ENCODE results near the gene RPS6KA4. TPM values are rescaled to one million over a fixed set of nuclear protein-coding genes. Genes with fewer than 3 reads are reported as not detected.
A peak's percentile ranks its signal among the peaks of the same experiment; 100 is the strongest.

The RPS6KA4 gene
- polyA plus RNA-seq, 1 of the 3 experiments (the other 2 are of a cell fraction), result 43.4 TPM

GRCh38 chr11:64327993-64328392, 31.0 kb upstream of the RPS6KA4 start:
- Histone ChIP-seq H3K79me2 (ENCODE audit: insufficient read depth) (no peaks in the 10 kb centered on the region), H3K36me3 (replicated peaks in 1 of 2; ENCODE audit: control insufficient read depth in 1 of 2, insufficient read depth in 2 of 2, low read length in 1 of 2) (no peaks in the 10 kb centered on the region), H3K4me3 (ENCODE audit: low read depth in 2 of 2, low read length in 1 of 2) (no peak overlapping the region), H2AFZ (ENCODE audit: low read depth) (no peak overlapping the region), H3K27ac (ENCODE audit: low read depth in 2 of 2, low read length in 1 of 2) (no peak overlapping the region), H3K27me3 (ENCODE audit: insufficient read depth) (no peaks in the 10 kb centered on the region), H3K4me2 (no peak overlapping the region), H3F3A (replicated peaks; ENCODE audit: insufficient read depth) (peaks cover 14% of the 10 kb centered on the region), H3K9me3 (no peaks in the 10 kb centered on the region), H3K9me2 (no peaks in the 10 kb centered on the region), H3K9ac (no peak overlapping the region), H4K20me1 (ENCODE audit: insufficient read depth) (no peaks in the 10 kb centered on the region), H3K4me1 (ENCODE audit: control insufficient read depth in 1 of 2, insufficient read depth in 2 of 2, low read depth in 1 of 2, low read length in 1 of 2) (peaks cover 0 to 6% of the 10 kb centered on the region in 2 experiments; a peak in 2 of 4 replicates)
- TF ChIP-seq ELF1 (IDR thresholded peaks at IDR 0.05), result no peak
- no peak for TF ChIP-seq NRF1 (IDR thresholded peaks at IDR 0.05; ENCODE audit: low read depth, low read length)
- TF ChIP-seq MAX (IDR thresholded peaks at IDR 0.05; ENCODE audit: low read depth), result no peak
- TF ChIP-seq RCOR1 (IDR thresholded peaks at IDR 0.05; ENCODE audit: low read length), result no peak
- no peak for TF ChIP-seq SMC3 (IDR thresholded peaks at IDR 0.05; ENCODE audit: low read depth, low read length)
- TF ChIP-seq MEF2A (IDR thresholded peaks at IDR 0.05; ENCODE audit: borderline replicate concordance, low read depth), result no peak
- CTCF ChIA-PET, result interaction anchor here (1.4 kb wide), 1 partner anchor 28 kb away, joined by 4 read pairs; no protein-coding TSS in a partner anchor
- no peak for DNase-seq
- POLR2A ChIA-PET, result no interaction called here
- 75% methylated on average over 3 of the region's 3 CpGs for WGBS (ENCODE audit: low lambda C conversion rate)

GRCh38 chr11:64330888-64331287, 28.1 kb upstream of the RPS6KA4 start:
- no peaks in the 10 kb centered on the region for H3K27me3 ChIP-seq (ENCODE audit: insufficient read depth)
- no peaks in the 10 kb centered on the region for H3K36me3 ChIP-seq (replicated peaks in 1 of 2; ENCODE audit: control insufficient read depth in 1 of 2, insufficient read depth in 2 of 2, low read length in 1 of 2)
- H3K9me2 ChIP-seq, result no peaks in the 10 kb centered on the region
- peaks cover 4 to 6% of the 10 kb centered on the region in 2 experiments; a peak in 2 of 4 replicates for H3K4me1 ChIP-seq (ENCODE audit: control insufficient read depth in 1 of 2, insufficient read depth in 2 of 2, low read depth in 1 of 2, low read length in 1 of 2)
- H4K20me1 ChIP-seq (ENCODE audit: insufficient read depth), result no peaks in the 10 kb centered on the region
- ChIA-PET CTCF (interaction anchor here (0.8 to 2.0 kb wide), 5 partner anchors 11 to 59 kb away, joined by 3 to 9 read pairs (median 3); partner anchors contain the start of genes PRDX5 and TRMT112), POLR2A (no interaction called here)
- no peak for TF ChIP-seq TEAD4 (IDR thresholded peaks at IDR 0.05; ENCODE audit: borderline replicate concordance, insufficient read depth)
- no peak for TF ChIP-seq MEF2A (IDR thresholded peaks at IDR 0.05; ENCODE audit: borderline replicate concordance, low read depth)
- no peak overlapping the region for H3K4me2 ChIP-seq
- peaks cover 12% of the 10 kb centered on the region for H3F3A ChIP-seq (replicated peaks; ENCODE audit: insufficient read depth)
- no peaks in the 10 kb centered on the region for H3K9me3 ChIP-seq
- no peak overlapping the region for H2AFZ ChIP-seq (ENCODE audit: low read depth)
- no peak overlapping the region for H3K9ac ChIP-seq
- DNase-seq, result no peak
- H3K27ac ChIP-seq (ENCODE audit: low read depth in 2 of 2, low read length in 1 of 2), result no peak overlapping the region
- no peak overlapping the region for H3K4me3 ChIP-seq (ENCODE audit: low read depth in 2 of 2, low read length in 1 of 2)
- 89% methylated on average over 11 of the region's 11 CpGs for WGBS (ENCODE audit: low lambda C conversion rate)
- no peaks in the 10 kb centered on the region for H3K79me2 ChIP-seq (ENCODE audit: insufficient read depth)

- Histone ChIP-seq H2AFZ (ENCODE audit: low read depth) (peak overlapping the region; percentile 71; the same call in 1 of the 2 replicates), H3K9me2 (no peaks in the 10 kb centered on the region), H3K9ac (no peak overlapping the region), H3K4me3 (ENCODE audit: low read depth in 2 of 2, low read length in 1 of 2) (no peak overlapping the region), H3K36me3 (replicated peaks in 1 of 2; ENCODE audit: control insufficient read depth in 1 of 2, insufficient read depth in 2 of 2, low read length in 1 of 2) (no peaks in the 10 kb centered on the region), H3K27ac (ENCODE audit: low read depth in 2 of 2, low read length in 1 of 2) (no peak overlapping the region), H3K4me2 (no peak overlapping the region), H3F3A (replicated peaks; ENCODE audit: insufficient read depth) (peaks cover 12% of the 10 kb centered on the region), H3K79me2 (ENCODE audit: insufficient read depth) (no peaks in the 10 kb centered on the region), H3K9me3 (no peaks in the 10 kb centered on the region), H4K20me1 (ENCODE audit: insufficient read depth) (no peaks in the 10 kb centered on the region), H3K4me1 (ENCODE audit: control insufficient read depth in 1 of 2, insufficient read depth in 2 of 2, low read depth in 1 of 2, low read length in 1 of 2) (peaks cover 4 to 6% of the 10 kb centered on the region in 2 experiments; a peak in 2 of 4 replicates), H3K27me3 (ENCODE audit: insufficient read depth) (no peaks in the 10 kb centered on the region)
- TF ChIP-seq CTCF (IDR thresholded peaks at IDR 0.05) (peak; percentile 72), FOSL2 (IDR thresholded peaks at IDR 0.05; ENCODE audit: borderline replicate concordance, low read depth) (peak; percentile 42; the same call in 1 of the 2 replicates), TAF1 (IDR thresholded peaks at IDR 0.05; ENCODE audit: borderline replicate concordance, low read depth, low read length) (no peak), USF1 (IDR thresholded peaks at IDR 0.05; ENCODE audit: borderline replicate concordance, low read depth) (no peak), ELF1 (IDR thresholded peaks at IDR 0.05) (no peak), NFIC (IDR thresholded peaks at IDR 0.05; ENCODE audit: borderline replicate concordance) (peak; percentile 79), MAX (IDR thresholded peaks at IDR 0.05; ENCODE audit: low read depth) (peak; percentile 57; the same call in 1 of the 2 replicates), IRF3 (IDR thresholded peaks at IDR 0.05; ENCODE audit: low read depth, low read length) (no peak), RAD21 (IDR thresholded peaks at IDR 0.05; ENCODE audit: low read length) (peak; percentile 44), SMC3 (IDR thresholded peaks at IDR 0.05; ENCODE audit: low read depth, low read length) (peak; percentile 34), GABPA (IDR thresholded peaks at IDR 0.05; ENCODE audit: low read depth) (no peak)
- ChIA-PET CTCF (interaction anchor here (0.6 to 2.0 kb wide), 12 partner anchors 8 to 60 kb away, joined by 3 to 9 read pairs (median 3); partner anchors contain the start of genes ESRRA, PRDX5 and TRMT112), POLR2A (interaction anchor here (0.6 kb wide), 1 partner anchor 59 kb away, joined by 6 read pairs; no protein-coding TSS in a partner anchor)
- 46% methylated on average over 11 of the region's 20 CpGs for WGBS (ENCODE audit: low lambda C conversion rate)
- peak; percentile 65 for DNase-seq
Observed at GRCh38 chr11:64331569-64332371, 27.2 kb upstream of the RPS6KA4 start.

All from SK-N-SH (cell line).